Measurements from ENCODE around the gene C12orf43. TPM values are rescaled to one million over a fixed set of nuclear protein-coding genes. Genes with fewer than 3 reads are reported as not detected.

Gene C12orf43
- total and polyA plus RNA-seq, 2 donors (not counting 1 experiment from before 2014, with no cell fraction given) = 6.7 to 18.9 TPM

- H3K9me3 ChIP-seq (ENCODE audit: control extremely low read depth in 1 of 3, control insufficient read depth in 2 of 3, insufficient read depth in 1 of 3, low read length in 2 of 3) = peaks cover 0 to 4% (median 0%) of the 10 kb centered on the region in 3 donors
- DNase-seq = no peak
- no peak for ATAC-seq (ENCODE audit: low read depth)
- H3K27ac ChIP-seq (ENCODE audit: low read length in 2 of 2) = no peak overlapping the region
- H3K27me3 ChIP-seq (replicated peaks in 1 of 4; ENCODE audit: control extremely low read depth in 1 of 4, control insufficient read depth in 3 of 4, insufficient read depth in 4 of 4, low read length in 3 of 4) = peaks cover 0 to 11% (median 0%) of the 10 kb centered on the region in 4 experiments
- H3K4me3 ChIP-seq (ENCODE audit: control extremely low read depth in 1 of 5, extremely low read depth in 1 of 5, insufficient read depth in 1 of 5, low read depth in 2 of 5, low read length in 4 of 5) = no peak overlapping the region
- intact Hi-C loops (cut with micrococcal nuclease) = no loop called here
- CTCF ChIA-PET = interaction anchor here (0.9 to 1.0 kb wide), 2 partner anchors 98 to 416 kb away, joined by 3 read pairs; no protein-coding TSS in a partner anchor
- H3K4me3 Mint-ChIP-seq = no peak overlapping the region
- no peaks in the 10 kb centered on the region for H3K9me3 Mint-ChIP-seq (ENCODE audit: insufficient read depth)
- TF ChIP-seq CTCF (IDR thresholded peaks at IDR 0.05) = no peak
- no peak for TF ChIP-seq EZH2 (IDR thresholded peaks at IDR 0.05; ENCODE audit: borderline replicate concordance, insufficient read depth, low read depth, low read length, poor library complexity, severe bottlenecking)
- H3K4me1 Mint-ChIP-seq = no peaks in the 10 kb centered on the region
- no peaks in the 10 kb centered on the region for H3K79me2 ChIP-seq (ENCODE audit: control insufficient read depth, insufficient read depth, low read length)
- no peaks in the 10 kb centered on the region for H3K4me1 ChIP-seq (ENCODE audit: control insufficient read depth in 2 of 2, insufficient read depth in 2 of 2, low read length in 2 of 2)
- H3K36me3 ChIP-seq (replicated peaks in 1 of 2; ENCODE audit: control extremely low read depth in 1 of 2, control insufficient read depth in 1 of 2, extremely low read depth in 1 of 2, insufficient read depth in 2 of 2, low read length in 1 of 2) = peaks cover 1 to 5% of the 10 kb centered on the region in 2 experiments
- no peak overlapping the region for H3K9ac ChIP-seq (ENCODE audit: low read length)
- no peak overlapping the region for H3K27ac Mint-ChIP-seq
- no peak overlapping the region for H2AFZ ChIP-seq (ENCODE audit: insufficient read depth, low read depth, low read length, poor library complexity, severe bottlenecking)
- POLR2A ChIA-PET = no interaction called here
- WGBS (ENCODE audit: insufficient coverage) = 62% methylated on average over 2 of the region's 3 CpGs
- no peak overlapping the region for H3K4me2 ChIP-seq (replicated peaks; ENCODE audit: low read depth, low read length, poor library complexity, severe bottlenecking)
- H4K20me1 ChIP-seq (ENCODE audit: control insufficient read depth, insufficient read depth, low read length, poor library complexity, severe bottlenecking) = no peaks in the 10 kb centered on the region
- H3K27me3 Mint-ChIP-seq = peaks cover 15% of the 10 kb centered on the region
These were observed 17.9 kb downstream of the C12orf43 start for GRCh38 chr12:120998435-120998834.

- Histone ChIP-seq H3K4me3 (ENCODE audit: control extremely low read depth in 1 of 5, extremely low read depth in 1 of 5, insufficient read depth in 1 of 5, low read depth in 2 of 5, low read length in 4 of 5) (no peak overlapping the region), H3K79me2 (ENCODE audit: control insufficient read depth, insufficient read depth, low read length) (no peaks in the 10 kb centered on the region), H3K27ac (ENCODE audit: low read length in 2 of 2) (no peak overlapping the region), H3K27me3 (replicated peaks in 1 of 4; ENCODE audit: control extremely low read depth in 1 of 4, control insufficient read depth in 3 of 4, insufficient read depth in 4 of 4, low read length in 3 of 4) (peaks cover 0 to 11% (median 0%) of the 10 kb centered on the region in 4 experiments), H3K4me1 (ENCODE audit: control insufficient read depth in 2 of 2, insufficient read depth in 2 of 2, low read length in 2 of 2) (no peaks in the 10 kb centered on the region), H3K36me3 (replicated peaks in 1 of 2; ENCODE audit: control extremely low read depth in 1 of 2, control insufficient read depth in 1 of 2, extremely low read depth in 1 of 2, insufficient read depth in 2 of 2, low read length in 1 of 2) (no peaks in the 10 kb centered on the region), H3K9me3 (ENCODE audit: control extremely low read depth in 1 of 3, control insufficient read depth in 2 of 3, insufficient read depth in 1 of 3, low read length in 2 of 3) (peaks cover 0 to 4% (median 0%) of the 10 kb centered on the region in 3 donors), H3K4me2 (replicated peaks; ENCODE audit: low read depth, low read length, poor library complexity, severe bottlenecking) (no peak overlapping the region), H4K20me1 (ENCODE audit: control insufficient read depth, insufficient read depth, low read length, poor library complexity, severe bottlenecking) (no peaks in the 10 kb centered on the region), H2AFZ (ENCODE audit: insufficient read depth, low read depth, low read length, poor library complexity, severe bottlenecking) (no peak overlapping the region), H3K9ac (ENCODE audit: low read length) (no peak overlapping the region)
- ChIA-PET POLR2A (no interaction called here), CTCF (interaction anchor here (0.9 kb wide), 1 partner anchor 415 kb away, joined by 3 read pairs; no protein-coding TSS in a partner anchor)
- intact Hi-C loops (cut with micrococcal nuclease) = no loop called here
- H3K4me3 Mint-ChIP-seq = no peak overlapping the region
- DNase-seq (no peak), ATAC-seq (ENCODE audit: low read depth) (no peak)
- H3K27ac Mint-ChIP-seq = no peak overlapping the region
- no peaks in the 10 kb centered on the region for H3K9me3 Mint-ChIP-seq (ENCODE audit: insufficient read depth)
- H3K4me1 Mint-ChIP-seq = no peaks in the 10 kb centered on the region
- H3K27me3 Mint-ChIP-seq = peaks cover 15% of the 10 kb centered on the region
- 82% methylated on average over 9 of the region's 9 CpGs for WGBS (ENCODE audit: insufficient coverage)
- TF ChIP-seq CTCF (IDR thresholded peaks at IDR 0.05) (no peak), EZH2 (IDR thresholded peaks at IDR 0.05; ENCODE audit: borderline replicate concordance, insufficient read depth, low read depth, low read length, poor library complexity, severe bottlenecking) (no peak)
These were observed 18.8 kb downstream of the C12orf43 start for GRCh38 chr12:120997448-120997847.
